IMR-90 (cell line): ENCODE measurements around the gene DNAJB2.

Experiments
- BHLHE40 ChIP-seq: fragments of 150-350 bp; IDR thresholded peaks from 2 replicates; pipeline ENCODE4 v1.6.1; 2016; ENCODE audit warnings: mild to moderate bottlenecking, low read depth, low read length
- CTCF ChIP-seq: conservative IDR thresholded peaks from 2 replicates; pipeline ENCODE4 v1.5.1; 2012; ENCODE audit warnings: mild to moderate bottlenecking, low read depth, low read length, improper control_type of control experiment
- MAFK ChIP-seq: IDR thresholded peaks from 2 replicates; pipeline ENCODE4 v1.6.1; 2012; ENCODE audit warnings: low read depth, low read length, improper control_type of control experiment
- POLR2A ChIP-seq: IDR thresholded peaks from 2 replicates; pipeline ENCODE4 v1.6.1; 2012; ENCODE audit warnings: mild to moderate bottlenecking, low read depth, low read length
- RAD21 ChIP-seq: IDR thresholded peaks from 2 replicates; pipeline ENCODE4 v1.6.1; 2012; ENCODE audit warnings: low read length, improper control_type of control experiment
- RCOR1 ChIP-seq: IDR thresholded peaks from 2 replicates; pipeline ENCODE4 v1.6.1; 2012; ENCODE audit warnings: mild to moderate bottlenecking, low read length, improper control_type of control experiment; ENCODE audit not compliant: insufficient replicate concordance
- RFX5 ChIP-seq: IDR thresholded peaks from 2 replicates; pipeline ENCODE4 v1.8.0; 2012; ENCODE audit warnings: low read depth, mild to moderate bottlenecking, low read length, moderate library complexity
- USF2 ChIP-seq: fragments of 150-350 bp; IDR thresholded peaks from 2 replicates; pipeline ENCODE4 v1.6.1; 2017; ENCODE audit warnings: mild to moderate bottlenecking, antibody characterized with exemption, low read length, low read depth

GRCh38 chr2:219291910-219292490 is 12.8 kb downstream of the DNAJB2 start:
- TF ChIP-seq CTCF = no peak
- no peak for TF ChIP-seq POLR2A
- TF ChIP-seq USF2 = no peak
- TF ChIP-seq RCOR1 = no peak
- no peak for TF ChIP-seq RAD21
- TF ChIP-seq BHLHE40 = no peak
- no peak for TF ChIP-seq RFX5
- no peak for TF ChIP-seq MAFK
